CD4-positive, alpha-beta memory T cell (primary cell): ENCODE data around the gene CYP1A1. TPM values are rescaled to one million over a fixed set of nuclear protein-coding genes. Genes with fewer than 3 reads are reported as not detected.

ENCODE experiments used
- CTCF ChIA-PET: fragments of 350-600 bp; sonication (Branson Sonifier 250); formaldehyde crosslinking; loops from one replicate; lab custom pipeline; 2021; ENCODE audit warnings: inconsistent platforms; ENCODE audit not compliant: partially characterized antibody; lab: Charles Lee
- POLR2A ChIA-PET: fragments of 350-600 bp; sonication (Branson Sonifier 250); formaldehyde crosslinking; loops from one replicate; lab custom pipeline; 2021; ENCODE audit not compliant: partially characterized antibody; lab: Charles Lee
- DNase-seq, 5 donors: peaks; one replicate each; pipeline versions ENCODE4 v3.0.0 to v3.0.0-alpha.2; 2020 to 2022; ENCODE audit warnings: mixed read lengths in 1 of 5
- H3K27ac ChIP-seq: one replicate; pipeline ENCODE4 v1.7.0; 2013; ENCODE audit warnings: low read depth, low read length
- H3K27me3 ChIP-seq: 2 replicates; pipeline ENCODE4 v1.7.0; 2013; ENCODE audit warnings: mild to moderate bottlenecking, low read length, moderate library complexity; ENCODE audit not compliant: insufficient read depth
- H3K36me3 ChIP-seq: 2 replicates; pipeline ENCODE4 v1.7.0; 2013; ENCODE audit warnings: mild to moderate bottlenecking, low read length, moderate library complexity; ENCODE audit not compliant: insufficient read depth
- H3K4me1 ChIP-seq: 2 replicates; pipeline ENCODE4 v1.7.0; 2013; ENCODE audit warnings: mild to moderate bottlenecking, low read length, moderate library complexity; ENCODE audit not compliant: insufficient read depth
- H3K4me3 ChIP-seq, 2 donors: one replicate each; pipeline ENCODE4 v1.7.0; 2013; ENCODE audit warnings: low read length in 2 of 2, mild to moderate bottlenecking in 1 of 2
- H3K9me3 ChIP-seq, 2 donors: one replicate each; pipeline ENCODE4 v1.7.0; 2013; ENCODE audit warnings: low read length in 2 of 2, control low read depth in 1 of 2; ENCODE audit not compliant: control insufficient read depth in 1 of 2
- H3K27ac Mint-ChIP-seq, 7 donors: one replicate each; pipeline ENCODE4 v1.8.0; 2020 to 2021; ENCODE audit warnings: mixed read lengths in 7 of 7, mild to moderate bottlenecking in 6 of 7, inconsistent platforms in 3 of 7, moderate library complexity in 3 of 7
- H3K27me3 Mint-ChIP-seq, 2 donors: one replicate each; pipeline ENCODE4 v1.8.0; 2020 to 2021; ENCODE audit warnings: mixed read lengths in 2 of 2
- H3K36me3 Mint-ChIP-seq, 2 donors: one replicate each; pipeline ENCODE4 v1.8.0; 2020 to 2021; ENCODE audit warnings: mixed read lengths in 2 of 2, inconsistent platforms in 1 of 2, mild to moderate bottlenecking in 1 of 2
- H3K4me1 Mint-ChIP-seq, 4 donors: one replicate each; pipeline ENCODE4 v1.8.0; 2020 to 2021; ENCODE audit warnings: mixed read lengths in 4 of 4, mild to moderate bottlenecking in 1 of 4
- H3K4me3 Mint-ChIP-seq, 8 donors: one replicate each; pipeline ENCODE4 v1.8.0; 2020 to 2021; ENCODE audit warnings: mixed read lengths in 8 of 8, mild to moderate bottlenecking in 7 of 8, moderate library complexity in 6 of 8, inconsistent platforms in 3 of 8
- H3K9me3 Mint-ChIP-seq, 8 donors: one replicate each; pipeline ENCODE4 v1.8.0; 2020 to 2021; ENCODE audit warnings: mixed read lengths in 8 of 8, mild to moderate bottlenecking in 5 of 8, inconsistent platforms in 3 of 8, moderate library complexity in 1 of 8
- intact Hi-C: fragments of 100-400 bp; cut with micrococcal nuclease; formaldehyde crosslinking; loops from one replicate; pipeline ENCODE4 v1.15.1; 2023
- polyA plus RNA-seq, 2 donors: library from polyadenylated mRNA; unstranded; fragments of 300-500 nt; fragmentation: Illumina TruSeq; gene quantifications; one replicate each; pipeline ENCODE4 v1.2.3, GENCODE V29; 2021
- total RNA-seq, 2 experiments: library from RNA; stranded (reverse); gene quantifications; one replicate each; pipeline ENCODE4 v1.2.3, GENCODE V29; 2021

The CYP1A1 gene
- total and polyA plus RNA-seq, 4 experiments from 2014 or later: 0.11 to 0.26 TPM; not detected in 2

GRCh38 chr15:74727727-74728126 is 2.4 kb upstream of the CYP1A1 start:
- intact Hi-C loops: no loop called here
- no peak overlapping the region for H3K27ac Mint-ChIP-seq
- Histone ChIP-seq H3K4me3 (no peak overlapping the region), H3K36me3 (no peaks in the 10 kb centered on the region), H3K27me3 (no peaks in the 10 kb centered on the region), H3K27ac (no peak overlapping the region), H3K9me3 (no peaks in the 10 kb centered on the region), H3K4me1 (peaks cover 8% of the 10 kb centered on the region)
- H3K4me1 Mint-ChIP-seq: peaks cover 6 to 13% (median 7%) of the 10 kb centered on the region in 4 donors
- no peak for DNase-seq
- ChIA-PET POLR2A (no interaction called here), CTCF (no interaction called here)
- peaks cover 0 to 1% of the 10 kb centered on the region in 2 donors for H3K36me3 Mint-ChIP-seq
- peaks cover 2 to 20% of the 10 kb centered on the region in 2 donors for H3K27me3 Mint-ChIP-seq
- H3K4me3 Mint-ChIP-seq: peak overlapping the region in 7 of 8 donors; percentile 44 to 78 (median 60)
- no peaks in the 10 kb centered on the region for H3K9me3 Mint-ChIP-seq

DNA sequence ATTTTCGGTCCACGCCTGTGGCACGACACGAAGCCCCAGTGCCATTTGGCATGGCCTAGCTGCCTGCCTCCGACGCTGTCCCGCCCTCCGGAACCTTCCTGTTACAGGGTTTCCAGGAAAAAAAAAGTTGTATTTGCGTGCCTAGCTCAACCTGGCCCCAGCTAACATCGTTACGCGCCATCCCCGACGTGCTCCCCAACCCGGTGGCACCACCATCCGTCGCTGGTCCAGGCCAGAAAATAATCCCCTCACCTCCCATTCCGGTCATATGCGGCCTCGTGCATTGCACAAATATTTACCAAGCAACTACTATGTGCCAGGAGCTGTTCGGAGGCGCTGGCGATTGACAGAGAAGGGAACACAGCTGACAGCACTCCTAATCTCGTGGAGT is 1.4 kb upstream of the CYP1A1 start:
- DNase-seq: no peak
- Mint-ChIP-seq H3K27me3 (peaks cover 2 to 15% of the 10 kb centered on the region in 2 donors), H3K4me1 (peaks cover 6 to 13% (median 7%) of the 10 kb centered on the region in 4 donors), H3K4me3 (peak overlapping the region; percentile 71 to 82 (median 74)), H3K27ac (peak overlapping the region in 1 of 7 donors; percentile 4), H3K36me3 (peaks cover 0 to 1% of the 10 kb centered on the region in 2 donors), H3K9me3 (no peaks in the 10 kb centered on the region)
- ChIA-PET CTCF (no interaction called here), POLR2A (interaction anchor here (0.6 to 1.5 kb wide), 2 partner anchors 42 to 211 kb away, joined by 3 to 4 read pairs; partner anchors contain the start of gene COX5A)
- Histone ChIP-seq H3K36me3 (no peaks in the 10 kb centered on the region), H3K27me3 (no peaks in the 10 kb centered on the region), H3K9me3 (no peaks in the 10 kb centered on the region), H3K27ac (no peak overlapping the region), H3K4me3 (peak overlapping the region in 1 of 2 donors; percentile 65), H3K4me1 (peaks cover 8% of the 10 kb centered on the region)
- intact Hi-C loops: no loop called here

- ChIA-PET CTCF (interaction anchor here (1.0 to 1.2 kb wide), 2 partner anchors 43 to 68 kb away, joined by 3 read pairs; no protein-coding TSS in a partner anchor), POLR2A (interaction anchor here (0.6 to 1.9 kb wide), 8 partner anchors 9 to 212 kb away, joined by 3 to 6 read pairs (median 3); partner anchors contain the start of genes CLK3 and COX5A)
- no peaks in the 10 kb centered on the region for H3K9me3 ChIP-seq
- intact Hi-C loops: no loop called here
- H3K4me3 ChIP-seq: peak overlapping the region; percentile 17 to 65
- H3K4me3 Mint-ChIP-seq: peak overlapping the region; percentile 71 to 83 (median 79)
- H3K27ac Mint-ChIP-seq: no peak overlapping the region
- H3K9me3 Mint-ChIP-seq: no peaks in the 10 kb centered on the region
- DNase-seq: peak; percentile 35 to 65 (median 43)
- H3K36me3 ChIP-seq: no peaks in the 10 kb centered on the region
- peaks cover 8% of the 10 kb centered on the region for H3K4me1 ChIP-seq
- H3K27ac ChIP-seq: no peak overlapping the region
- H3K27me3 ChIP-seq: no peaks in the 10 kb centered on the region
- peaks cover 6 to 13% (median 7%) of the 10 kb centered on the region in 4 donors for H3K4me1 Mint-ChIP-seq
- peaks cover 2 to 11% of the 10 kb centered on the region in 2 donors for H3K27me3 Mint-ChIP-seq
- peaks cover 0 to 1% of the 10 kb centered on the region in 2 donors for H3K36me3 Mint-ChIP-seq
These were observed 781 bp upstream of the CYP1A1 start for GRCh38 chr15:74725845-74726773.

DNA sequence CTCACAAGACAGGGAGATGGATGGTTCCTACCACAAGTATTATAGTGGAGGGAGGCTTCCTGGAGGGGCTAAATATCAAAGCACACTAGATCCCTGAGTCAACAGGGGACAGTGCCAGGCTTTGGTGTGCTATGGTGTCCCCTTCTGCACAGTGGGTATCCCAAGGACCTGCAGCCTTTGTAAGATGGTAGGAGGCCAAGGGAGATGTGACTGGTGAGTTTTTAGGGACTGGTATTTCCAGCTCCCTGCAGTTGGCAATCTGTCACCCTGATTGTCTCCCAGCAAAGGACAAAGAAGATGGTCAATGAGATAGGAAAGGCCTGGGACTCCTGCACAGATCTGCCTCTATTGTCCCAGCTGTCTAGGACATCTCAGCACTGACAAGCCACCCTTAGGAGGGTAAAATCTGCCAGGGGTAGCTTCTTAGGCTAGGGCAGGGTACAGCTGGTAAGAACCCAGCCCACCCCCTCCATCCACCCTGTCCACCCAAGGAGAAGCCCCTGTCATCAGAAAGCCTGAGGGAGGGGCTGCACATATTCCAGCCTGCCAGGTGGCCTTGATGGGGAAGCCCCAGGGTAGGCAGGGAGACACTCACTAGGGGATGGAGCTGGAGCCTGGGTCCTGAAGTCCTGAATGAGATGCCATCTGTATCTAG is 631 bp downstream of the CYP1A1 start:
- peaks cover 8% of the 10 kb centered on the region for H3K4me1 ChIP-seq
- peaks cover 0 to 1% of the 10 kb centered on the region in 2 donors for H3K36me3 Mint-ChIP-seq
- peaks cover under 1 to 2% of the 10 kb centered on the region in 2 donors for H3K27me3 Mint-ChIP-seq
- ChIA-PET POLR2A (interaction anchor here (1.1 to 1.9 kb wide), 2 partner anchors 109 to 169 kb away, joined by 3 to 6 read pairs; partner anchors contain the start of gene CLK3), CTCF (interaction anchor here (0.6 to 1.2 kb wide), 4 partner anchors 17 to 70 kb away, joined by 3 read pairs; no protein-coding TSS in a partner anchor)
- H3K27me3 ChIP-seq: no peaks in the 10 kb centered on the region
- no peak overlapping the region for H3K27ac ChIP-seq
- H3K4me3 ChIP-seq: no peak overlapping the region
- H3K4me3 Mint-ChIP-seq: peak overlapping the region; percentile 48 to 83 (median 77)
- DNase-seq: no peak
- no peaks in the 10 kb centered on the region for H3K36me3 ChIP-seq
- H3K27ac Mint-ChIP-seq: peak overlapping the region in 3 of 7 donors; percentile 25 to 76 (median 38)
- H3K4me1 Mint-ChIP-seq: peaks cover 6 to 13% (median 7%) of the 10 kb centered on the region in 4 donors
- H3K9me3 Mint-ChIP-seq: no peaks in the 10 kb centered on the region
- H3K9me3 ChIP-seq: no peaks in the 10 kb centered on the region
- intact Hi-C loops: no loop called here

- Mint-ChIP-seq H3K27ac (peak overlapping the region in 1 of 7 donors; percentile 38), H3K9me3 (no peaks in the 10 kb centered on the region), H3K4me1 (peaks cover 6 to 13% (median 7%) of the 10 kb centered on the region in 4 donors), H3K4me3 (peak overlapping the region in 1 of 8 donors; percentile 83), H3K36me3 (peaks cover 0 to 1% of the 10 kb centered on the region in 2 donors), H3K27me3 (peaks cover 0 to 2% of the 10 kb centered on the region in 2 donors)
- Histone ChIP-seq H3K4me1 (peaks cover 8% of the 10 kb centered on the region), H3K27ac (no peak overlapping the region), H3K9me3 (no peaks in the 10 kb centered on the region), H3K36me3 (no peaks in the 10 kb centered on the region), H3K27me3 (no peaks in the 10 kb centered on the region), H3K4me3 (no peak overlapping the region)
- peak in 4 of 5 donors; percentile 17 to 32 (median 28) for DNase-seq
- intact Hi-C loops: no loop called here
- CTCF ChIA-PET: interaction anchor here (0.6 kb wide), 1 partner anchor 17 kb away, joined by 3 read pairs; no protein-coding TSS in a partner anchor
- POLR2A ChIA-PET: no interaction called here
These were observed 1.5 kb downstream of the CYP1A1 start for GRCh38 chr15:74723754-74724334.

DNA sequence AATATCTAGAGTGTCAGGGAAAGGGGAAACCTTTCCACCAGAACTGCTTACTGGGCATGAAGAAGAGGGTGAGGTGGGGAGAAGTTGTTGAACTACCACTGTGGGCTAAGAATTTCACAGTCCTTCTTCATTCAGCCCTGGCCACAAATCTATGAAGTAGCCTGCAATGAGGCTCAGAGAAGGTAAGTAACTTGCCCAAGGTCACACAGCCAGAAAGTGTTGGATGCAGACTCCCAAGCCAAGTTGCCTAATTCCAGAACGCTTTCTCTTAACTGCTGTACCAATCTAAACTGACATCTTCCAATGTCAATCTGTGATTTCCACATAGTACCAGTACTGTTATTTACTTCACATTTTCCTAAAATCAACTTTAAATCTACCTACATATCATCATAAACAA is 2.1 kb downstream of the CYP1A1 start:
- ChIA-PET CTCF (no interaction called here), POLR2A (no interaction called here)
- Histone ChIP-seq H3K4me1 (peaks cover 8% of the 10 kb centered on the region), H3K4me3 (no peak overlapping the region), H3K27ac (no peak overlapping the region), H3K36me3 (no peaks in the 10 kb centered on the region), H3K27me3 (no peaks in the 10 kb centered on the region), H3K9me3 (no peaks in the 10 kb centered on the region)
- peaks cover 6 to 13% (median 7%) of the 10 kb centered on the region in 4 donors for H3K4me1 Mint-ChIP-seq
- peaks cover 0 to 1% of the 10 kb centered on the region in 2 donors for H3K36me3 Mint-ChIP-seq
- no peak for DNase-seq
- no peak overlapping the region for H3K4me3 Mint-ChIP-seq
- no peak overlapping the region for H3K27ac Mint-ChIP-seq
- intact Hi-C loops: no loop called here
- peaks cover 0 to 2% of the 10 kb centered on the region in 2 donors for H3K27me3 Mint-ChIP-seq
- no peaks in the 10 kb centered on the region for H3K9me3 Mint-ChIP-seq
